HEK293 (cell line): ENCODE measurements around the gene CARD11.

ENCODE experiments used
- CTCF ChIA-PET: fragments of 350-600 bp; formaldehyde crosslinking; extraction: SDS; loops from one replicate; lab custom pipeline; 2021; ENCODE audit warnings: antibody characterized with exemption; lab: Yijun Ruan, JAX
- POLR2A ChIA-PET: fragments of 300-600 bp; formaldehyde crosslinking; extraction: SDS; loops from one replicate; lab custom pipeline; 2020; ENCODE audit warnings: antibody characterized with exemption, inconsistent platforms; lab: Yijun Ruan, JAX
- H3K27ac ChIP-seq: fragments of 200-500 bp; sonication (Bioruptor generic); 2 replicates; pipeline ENCODE4 v1.5.1; 2014; ENCODE audit warnings: low read depth, low read length, control low read depth, inconsistent platforms; ENCODE audit errors: extremely low read depth
- H3K36me3 ChIP-seq, 2 experiments: fragments of 200-500 bp in 1 of 2; sonication (Bioruptor generic) in 1 of 2; 1 replicate in 1 of 2; 2 replicates in 1 of 2; pipeline ENCODE4 v1.5.1; 2014 to 2017; ENCODE audit warnings: inconsistent platforms in 2 of 2, low read length in 2 of 2; ENCODE audit not compliant: control insufficient read depth in 2 of 2, insufficient read depth in 1 of 2
- H3K4me1 ChIP-seq: fragments of 200-500 bp; sonication (Bioruptor generic); 2 replicates; pipeline ENCODE4 v1.5.1; 2014; ENCODE audit warnings: mild to moderate bottlenecking, low read length, inconsistent platforms; ENCODE audit not compliant: control insufficient read depth, insufficient read depth
- H3K4me3 ChIP-seq: 2 replicates; pipeline ENCODE4 v1.5.1; 2011; ENCODE audit warnings: low read depth, mild to moderate bottlenecking, control low read depth, low read length, moderate library complexity
- H3K9me3 ChIP-seq: fragments of 200-500 bp; sonication (Bioruptor generic); 2 replicates; pipeline ENCODE4 v1.5.1; 2014; ENCODE audit warnings: low read depth, low read length, inconsistent platforms; ENCODE audit not compliant: control insufficient read depth, insufficient read depth
- BCL11B ChIP-seq: fragments of 450-650 bp; formaldehyde crosslinking; IDR thresholded peaks from 2 replicates; pipeline ENCODE4 v1.5.1; 2016; ENCODE audit warnings: low read depth, missing biosample characterization, missing genetic modification characterization
- MEIS1 ChIP-seq: sonication (generic); formaldehyde crosslinking; IDR thresholded peaks from 2 replicates; pipeline ENCODE4 v1.8.1; 2022; ENCODE audit warnings: missing genetic modification reagents, mild to moderate bottlenecking, borderline replicate concordance
- SALL2 ChIP-seq: fragments of 450-650 bp; formaldehyde crosslinking; IDR thresholded peaks from 2 replicates; pipeline ENCODE4 v1.5.0; 2017; ENCODE audit warnings: missing biosample characterization, mild to moderate bottlenecking, missing genetic modification characterization, borderline replicate concordance
- SCRT2 ChIP-seq: fragments of 450-650 bp; formaldehyde crosslinking; IDR thresholded peaks from 2 replicates; pipeline ENCODE4 v1.5.1; 2016; ENCODE audit warnings: missing biosample characterization, missing genetic modification characterization
- SP7 ChIP-seq: fragments of 450-650 bp; formaldehyde crosslinking; IDR thresholded peaks from 2 replicates; pipeline ENCODE4 v1.5.1; 2016; ENCODE audit warnings: missing biosample characterization, missing genetic modification characterization
- ZFP3 ChIP-seq: fragments of 450-650 bp; formaldehyde crosslinking; IDR thresholded peaks from 2 replicates; pipeline ENCODE4 v1.5.1; 2016; ENCODE audit warnings: low read depth, missing biosample characterization, missing genetic modification characterization
- ZNF112 ChIP-seq: fragments of 450-650 bp; formaldehyde crosslinking; IDR thresholded peaks from 2 replicates; pipeline ENCODE4 v1.5.0; 2017; ENCODE audit warnings: missing biosample characterization, missing genetic modification characterization
- ZNF132 ChIP-seq: fragments of 450-650 bp; formaldehyde crosslinking; IDR thresholded peaks from 2 replicates; pipeline ENCODE4 v1.5.1; 2017; ENCODE audit warnings: missing biosample characterization, missing genetic modification characterization, borderline replicate concordance
- ZNF202 ChIP-seq: fragments of 450-650 bp; formaldehyde crosslinking; IDR thresholded peaks from 2 replicates; pipeline ENCODE4 v1.5.1; 2016; ENCODE audit warnings: missing biosample characterization, missing genetic modification characterization, borderline replicate concordance
- ZNF211 ChIP-seq: fragments of 450-650 bp; formaldehyde crosslinking; IDR thresholded peaks from 2 replicates; pipeline ENCODE4 v1.5.1; 2016; ENCODE audit warnings: low read depth, missing biosample characterization, missing genetic modification characterization
- ZNF239 ChIP-seq: fragments of 450-650 bp; formaldehyde crosslinking; IDR thresholded peaks from 2 replicates; pipeline ENCODE4 v1.5.1; 2016; ENCODE audit warnings: missing biosample characterization, missing genetic modification characterization
- ZNF394 ChIP-seq: fragments of 450-650 bp; formaldehyde crosslinking; IDR thresholded peaks from 2 replicates; pipeline ENCODE4 v1.5.1; 2016; ENCODE audit warnings: missing biosample characterization, missing genetic modification characterization, mild to moderate bottlenecking, moderate library complexity, borderline replicate concordance
- ZNF433 ChIP-seq: fragments of 450-650 bp; formaldehyde crosslinking; IDR thresholded peaks from 2 replicates; pipeline ENCODE4 v1.5.1; 2016; ENCODE audit warnings: missing biosample characterization, missing genetic modification characterization, low read depth
- ZNF777 ChIP-seq: fragments of 450-650 bp; formaldehyde crosslinking; IDR thresholded peaks from 2 replicates; pipeline ENCODE4 v1.5.1; 2017; ENCODE audit warnings: missing biosample characterization, missing genetic modification characterization, borderline replicate concordance
- ZNF843 ChIP-seq: fragments of 450-650 bp; formaldehyde crosslinking; IDR thresholded peaks from 2 replicates; pipeline ENCODE4 v1.5.1; 2016; ENCODE audit warnings: missing biosample characterization, missing genetic modification characterization
- TF ChIP-seq, protein P1 (sequence below): fragments of 450-650 bp; formaldehyde crosslinking; IDR thresholded peaks from 2 replicates; pipeline ENCODE4 v1.5.1; 2016; ENCODE audit warnings: missing biosample characterization, missing genetic modification characterization
- TF ChIP-seq, protein P2 (sequence below): fragments of 450-650 bp; formaldehyde crosslinking; IDR thresholded peaks from 2 replicates; pipeline ENCODE4 v1.5.1; 2016; ENCODE audit warnings: missing biosample characterization, missing genetic modification characterization
- TF ChIP-seq, protein P3 (sequence below): fragments of 450-650 bp; IDR thresholded peaks from 2 replicates; pipeline ENCODE4 v1.5.1; 2018; ENCODE audit warnings: missing biosample characterization, mild to moderate bottlenecking, missing genetic modification characterization

The CARD11 gene

DNA sequence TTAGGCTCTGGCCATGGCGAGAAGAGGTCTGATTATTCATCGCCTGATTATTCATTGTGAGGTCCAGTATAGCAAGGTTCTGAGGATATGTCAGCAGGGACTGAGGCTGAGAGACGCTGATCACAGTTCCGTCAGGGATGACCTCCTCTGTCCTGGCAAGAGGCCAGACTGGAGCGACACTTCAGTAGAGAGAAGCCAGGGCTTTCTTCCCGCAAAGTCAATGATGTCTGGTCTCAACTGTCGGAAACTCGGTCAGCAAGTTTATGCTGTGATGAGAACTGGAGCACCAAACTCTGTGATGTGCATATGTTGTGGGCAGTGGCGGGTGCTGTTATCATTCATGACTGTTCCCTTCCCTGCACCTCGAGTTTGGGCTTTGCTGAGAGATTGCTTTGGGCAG lies 170.5 kb downstream of the CARD11 start:
- Histone ChIP-seq H3K36me3 (no peaks in the 10 kb centered on the region), H3K27ac (no peak overlapping the region), H3K4me3 (no peak overlapping the region), H3K4me1 (no peaks in the 10 kb centered on the region), H3K9me3 (no peaks in the 10 kb centered on the region)
- ChIA-PET CTCF (interaction anchor here (0.7 kb wide), 1 partner anchor 446 kb away, joined by 3 read pairs; no protein-coding TSS in a partner anchor), POLR2A (no interaction called here)
- no peak for TF ChIP-seq ZNF433 (tag by site-specific recombination)
- no peak for TF ChIP-seq ZNF239 (tag by site-specific recombination)
- TF ChIP-seq BCL11B (tag by site-specific recombination) = no peak
- TF ChIP-seq ZNF843 = no peak
- no peak for TF ChIP-seq SCRT2 (tag by site-specific recombination)
- TF ChIP-seq ZNF202 (tag by site-specific recombination) = no peak
- no peak for TF ChIP-seq SALL2 (tag by site-specific recombination)

DNA sequence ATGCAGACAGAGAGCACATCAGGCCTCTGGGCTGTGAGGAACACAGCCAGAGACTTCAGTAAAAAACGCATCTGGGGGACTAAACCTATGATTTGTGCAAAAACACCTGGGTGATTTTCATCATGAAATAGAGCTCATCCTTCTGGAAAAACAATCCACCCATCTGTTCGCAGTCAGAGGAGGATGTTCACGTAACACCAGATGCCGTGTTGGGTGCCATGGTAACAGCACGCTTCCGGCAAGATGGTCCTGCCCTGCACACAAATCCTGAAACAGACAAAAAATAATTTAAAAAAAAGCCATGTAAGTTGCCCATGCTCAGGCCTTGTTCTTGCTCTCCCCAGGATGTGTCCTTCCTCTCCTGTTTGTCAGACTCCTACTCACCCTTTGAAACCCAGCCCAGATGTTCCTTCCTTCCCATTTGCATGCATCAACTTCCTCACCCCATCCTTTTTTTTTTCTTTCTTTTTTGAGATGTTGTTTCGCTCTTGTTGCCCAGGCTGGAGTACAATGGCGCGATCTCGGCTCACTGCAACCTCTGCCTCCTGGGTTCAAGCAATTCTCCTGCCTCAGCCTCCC lies 171.3 kb downstream of the CARD11 start:
- H3K36me3 ChIP-seq = no peaks in the 10 kb centered on the region
- POLR2A ChIA-PET = no interaction called here
- H3K4me3 ChIP-seq = no peak overlapping the region
- CTCF ChIA-PET = interaction anchor here (0.7 kb wide), 1 partner anchor 447 kb away, joined by 3 read pairs; no protein-coding TSS in a partner anchor
- H3K4me1 ChIP-seq = no peaks in the 10 kb centered on the region
- TF ChIP-seq ZNF112 (tag by site-specific recombination) (no peak), ZFP3 (tag by site-specific recombination) (peak; percentile 76; the same call in 1 of the 2 replicates)
- no peak overlapping the region for H3K27ac ChIP-seq
- no peaks in the 10 kb centered on the region for H3K9me3 ChIP-seq

DNA sequence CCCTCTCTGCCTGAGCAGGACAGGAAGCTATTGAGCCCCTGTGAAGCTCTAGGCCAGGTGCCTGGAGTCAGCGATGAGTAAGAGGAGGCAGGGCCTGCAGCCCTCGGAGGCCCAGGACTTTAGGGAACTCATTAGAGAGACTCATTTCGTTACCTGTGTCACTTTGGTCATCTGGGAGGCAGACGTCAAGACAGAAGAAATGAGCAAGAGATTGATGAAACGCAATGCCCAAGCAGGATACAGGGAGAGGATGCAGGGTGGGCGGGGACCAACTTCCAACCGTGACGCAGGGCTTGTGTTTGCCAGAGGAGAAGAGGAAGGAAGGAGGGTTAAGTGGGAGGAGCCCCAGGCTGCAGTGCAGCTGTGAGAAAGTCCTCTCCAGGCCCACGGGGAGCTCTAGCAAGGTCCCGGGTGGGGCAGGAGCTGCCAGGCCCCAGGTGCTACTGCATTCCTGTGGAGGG lies 173.2 kb downstream of the CARD11 start:
- Histone ChIP-seq H3K4me3 (no peak overlapping the region), H3K36me3 (no peaks in the 10 kb centered on the region), H3K4me1 (no peaks in the 10 kb centered on the region), H3K27ac (no peak overlapping the region), H3K9me3 (no peaks in the 10 kb centered on the region)
- TF ChIP-seq, protein P1, sequence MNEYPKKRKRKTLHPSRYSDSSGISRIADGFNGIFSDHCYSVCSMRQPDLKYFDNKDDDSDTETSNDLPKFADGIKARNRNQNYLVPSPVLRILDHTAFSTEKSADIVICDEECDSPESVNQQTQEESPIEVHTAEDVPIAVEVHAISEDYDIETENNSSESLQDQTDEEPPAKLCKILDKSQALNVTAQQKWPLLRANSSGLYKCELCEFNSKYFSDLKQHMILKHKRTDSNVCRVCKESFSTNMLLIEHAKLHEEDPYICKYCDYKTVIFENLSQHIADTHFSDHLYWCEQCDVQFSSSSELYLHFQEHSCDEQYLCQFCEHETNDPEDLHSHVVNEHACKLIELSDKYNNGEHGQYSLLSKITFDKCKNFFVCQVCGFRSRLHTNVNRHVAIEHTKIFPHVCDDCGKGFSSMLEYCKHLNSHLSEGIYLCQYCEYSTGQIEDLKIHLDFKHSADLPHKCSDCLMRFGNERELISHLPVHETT (tag by site-specific recombination) = no peak
- TF ChIP-seq ZNF132 (tag by site-specific recombination) = no peak
- TF ChIP-seq, protein P2, sequence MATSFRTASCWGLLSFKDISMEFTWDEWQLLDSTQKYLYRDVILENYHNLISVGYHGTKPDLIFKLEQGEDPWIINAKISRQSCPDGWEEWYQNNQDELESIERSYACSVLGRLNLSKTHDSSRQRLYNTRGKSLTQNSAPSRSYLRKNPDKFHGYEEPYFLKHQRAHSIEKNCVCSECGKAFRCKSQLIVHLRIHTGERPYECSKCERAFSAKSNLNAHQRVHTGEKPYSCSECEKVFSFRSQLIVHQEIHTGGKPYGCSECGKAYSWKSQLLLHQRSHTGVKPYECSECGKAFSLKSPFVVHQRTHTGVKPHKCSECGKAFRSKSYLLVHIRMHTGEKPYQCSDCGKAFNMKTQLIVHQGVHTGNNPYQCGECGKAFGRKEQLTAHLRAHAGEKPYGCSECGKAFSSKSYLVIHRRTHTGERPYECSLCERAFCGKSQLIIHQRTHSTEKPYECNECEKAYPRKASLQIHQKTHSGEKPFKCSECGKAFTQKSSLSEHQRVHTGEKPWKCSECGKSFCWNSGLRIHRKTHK (tag by site-specific recombination) = no peak
- TF ChIP-seq, protein P3, sequence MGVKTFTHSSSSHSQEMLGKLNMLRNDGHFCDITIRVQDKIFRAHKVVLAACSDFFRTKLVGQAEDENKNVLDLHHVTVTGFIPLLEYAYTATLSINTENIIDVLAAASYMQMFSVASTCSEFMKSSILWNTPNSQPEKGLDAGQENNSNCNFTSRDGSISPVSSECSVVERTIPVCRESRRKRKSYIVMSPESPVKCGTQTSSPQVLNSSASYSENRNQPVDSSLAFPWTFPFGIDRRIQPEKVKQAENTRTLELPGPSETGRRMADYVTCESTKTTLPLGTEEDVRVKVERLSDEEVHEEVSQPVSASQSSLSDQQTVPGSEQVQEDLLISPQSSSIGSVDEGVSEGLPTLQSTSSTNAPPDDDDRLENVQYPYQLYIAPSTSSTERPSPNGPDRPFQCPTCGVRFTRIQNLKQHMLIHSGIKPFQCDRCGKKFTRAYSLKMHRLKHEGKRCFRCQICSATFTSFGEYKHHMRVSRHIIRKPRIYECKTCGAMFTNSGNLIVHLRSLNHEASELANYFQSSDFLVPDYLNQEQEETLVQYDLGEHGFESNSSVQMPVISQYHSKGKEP = no peak
- no peak for TF ChIP-seq SP7 (tag by site-specific recombination)
- no peak for TF ChIP-seq ZNF211 (tag by site-specific recombination)
- no peak for TF ChIP-seq ZNF777 (tag by site-specific recombination)
- TF ChIP-seq MEIS1 = no peak
- no peak for TF ChIP-seq ZNF394 (tag by site-specific recombination)
- POLR2A ChIA-PET = no interaction called here
- CTCF ChIA-PET = interaction anchor here (0.7 kb wide), 2 partner anchors 917 to 1914 kb away, joined by 3 to 5 read pairs; no protein-coding TSS in a partner anchor
